Kidney glomerular epithelial cell (primary cell): ENCODE results near the gene AMPD3.

Source experiments
- DNase-seq: peaks from one replicate; lab custom pipeline; 2025; lab: John Stamatoyannopoulos, UW

AMPD3 gene

DNA sequence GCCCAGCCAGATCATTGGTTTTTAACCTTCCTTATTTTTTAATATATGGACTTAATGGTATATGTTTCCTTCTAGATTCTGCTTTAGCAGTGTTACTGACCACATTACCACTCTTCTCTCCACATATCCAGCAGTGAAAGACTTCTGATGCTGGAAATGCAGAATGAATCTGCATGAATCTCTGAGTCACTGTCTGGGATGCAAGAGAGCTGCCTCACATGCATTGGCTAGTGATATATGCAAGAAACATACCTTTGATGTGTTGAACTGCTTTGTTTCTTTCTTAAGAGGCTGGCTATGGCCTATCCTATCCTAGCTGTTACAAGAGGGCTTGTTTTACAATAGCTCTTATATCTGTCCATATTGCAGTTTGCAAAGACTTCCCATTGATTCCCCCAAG is 16.6 kb upstream of the AMPD3 start:
- DNase-seq = no peak

DNA sequence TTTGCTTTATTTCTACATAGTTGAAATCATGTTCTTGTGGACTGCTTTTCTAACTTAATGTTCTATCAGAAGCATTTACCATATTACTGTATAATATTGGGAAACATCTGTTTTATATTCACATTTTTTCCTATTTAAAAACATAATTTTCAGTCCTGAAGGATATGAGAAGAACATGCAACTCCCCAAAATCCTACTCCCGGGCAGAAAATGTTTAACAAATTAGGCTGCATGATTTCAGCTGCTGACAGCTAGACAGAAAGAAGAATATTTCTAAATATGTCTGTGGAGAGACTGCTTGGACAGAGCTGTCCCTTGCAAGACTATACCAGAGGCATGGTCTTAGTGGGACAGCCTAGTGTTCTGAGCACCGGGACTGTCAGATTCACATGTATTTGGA is 15.7 kb upstream of the AMPD3 start:
- DNase-seq = no peak

- DNase-seq = no peak
These were observed 15.1 kb upstream of the AMPD3 start for GRCh38 chr11:10439924-10440323.

DNA sequence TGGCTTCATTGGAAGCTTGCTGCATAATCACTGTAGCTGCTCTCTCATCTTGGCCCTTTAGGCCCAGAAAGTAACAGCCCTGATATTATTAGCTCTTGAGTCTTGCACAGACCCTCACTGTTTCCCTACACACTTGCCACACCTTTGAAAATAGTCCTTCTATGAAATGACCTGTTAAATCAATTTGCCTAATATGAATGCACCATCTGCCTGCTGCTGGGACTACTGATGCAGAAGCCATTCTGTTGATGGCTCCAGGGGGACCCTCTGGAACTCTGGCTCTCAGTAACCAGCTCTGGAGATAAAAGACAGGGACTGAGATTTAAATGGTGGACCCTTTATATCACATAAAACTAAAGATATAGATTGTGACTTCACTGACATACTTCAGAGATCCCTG is 14.7 kb upstream of the AMPD3 start:
- no peak for DNase-seq

DNA sequence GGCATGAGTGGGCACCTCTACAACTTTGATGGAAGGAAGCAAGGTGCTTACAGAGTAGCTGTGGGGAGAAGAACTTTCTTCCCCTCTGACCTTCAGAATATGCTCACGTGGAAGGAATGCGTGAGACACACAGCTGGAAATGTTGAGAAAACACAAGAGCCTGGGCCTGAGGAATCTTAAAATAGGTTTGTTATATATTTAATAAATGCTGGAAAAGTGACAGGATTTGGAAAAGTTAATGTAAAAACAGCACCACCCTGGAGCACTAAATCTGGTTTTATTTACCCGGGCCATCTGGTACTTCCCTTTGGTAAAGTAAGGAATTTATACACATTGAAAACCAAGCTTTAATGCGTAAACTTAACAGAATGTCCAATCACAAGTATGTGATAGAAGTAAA is 14.0 kb upstream of the AMPD3 start:
- DNase-seq = no peak

GRCh38 chr11:10441652-10442503 is 13.2 kb upstream of the AMPD3 start:
- DNase-seq = no peak

GRCh38 chr11:10443152-10443551 is 11.9 kb upstream of the AMPD3 start:
- DNase-seq = no peak

DNA sequence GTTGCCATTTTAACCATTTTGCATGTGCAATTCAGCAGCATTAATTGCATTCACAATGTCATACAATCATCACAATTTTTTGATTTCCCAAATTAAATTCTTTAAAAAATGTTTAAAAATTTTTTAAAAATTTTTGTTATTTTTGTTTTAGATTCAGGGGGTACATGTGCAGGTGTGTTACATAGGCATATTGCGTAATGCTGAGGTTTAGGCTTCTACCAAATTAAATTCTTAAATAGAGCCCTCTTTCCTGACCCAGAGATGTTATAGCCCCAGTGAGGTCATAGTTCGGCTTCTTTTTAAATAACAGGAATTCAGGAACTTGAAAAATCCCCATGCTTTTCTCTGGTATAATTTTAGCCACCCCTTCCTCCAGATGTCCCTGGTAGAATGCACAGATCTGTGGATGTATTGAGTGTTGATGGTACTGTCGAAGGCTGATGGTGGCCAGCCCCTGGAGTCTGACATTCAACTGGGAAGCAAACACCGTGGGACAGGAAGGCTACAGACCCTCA is 11.3 kb upstream of the AMPD3 start:
- no peak for DNase-seq

DNA sequence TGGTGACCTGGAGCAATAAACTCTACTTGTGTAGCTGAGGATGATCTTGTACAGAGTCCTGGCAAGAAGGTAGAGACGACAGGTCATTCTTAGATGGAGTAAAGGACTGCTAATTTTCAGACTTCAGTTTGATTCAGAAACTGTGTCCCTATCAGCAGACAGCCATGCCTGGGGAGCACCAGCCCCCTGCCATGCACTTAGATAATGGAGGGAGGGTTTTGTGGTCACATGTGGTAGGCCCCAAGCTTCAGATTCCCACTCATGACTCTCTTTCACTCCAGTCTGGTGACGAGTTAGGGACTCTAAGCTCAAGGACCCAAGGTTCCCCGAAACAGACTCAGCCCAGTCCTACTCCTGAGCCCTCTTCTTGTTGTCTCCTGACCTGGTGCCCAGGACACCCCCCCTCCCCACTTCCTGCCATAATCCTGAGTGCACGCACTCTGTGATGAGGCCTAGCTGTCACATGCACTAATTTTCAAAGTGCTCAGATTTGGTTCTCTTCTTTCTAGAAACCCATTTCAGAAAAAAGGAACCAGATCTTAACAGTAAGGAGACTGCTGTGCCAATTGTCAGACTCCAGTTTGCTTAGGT is 10.2 kb upstream of the AMPD3 start:
- no peak for DNase-seq

GRCh38 chr11:10447445-10447844 is 7.6 kb upstream of the AMPD3 start:
- DNase-seq = no peak

- peak; percentile 17 for DNase-seq
These were observed 4.3 kb upstream of the AMPD3 start for GRCh38 chr11:10450462-10451425.

GRCh38 chr11:10451426-10452116 is 3.5 kb upstream of the AMPD3 start:
- no peak for DNase-seq

- no peak for DNase-seq
These were observed 2.8 kb upstream of the AMPD3 start for GRCh38 chr11:10452211-10452767.

- DNase-seq = no peak
These were observed 1.8 kb upstream of the AMPD3 start for GRCh38 chr11:10453261-10453660.

- peak; percentile 60 for DNase-seq
These were observed 798 bp downstream of the AMPD3 start for GRCh38 chr11:10455637-10456487.

DNA sequence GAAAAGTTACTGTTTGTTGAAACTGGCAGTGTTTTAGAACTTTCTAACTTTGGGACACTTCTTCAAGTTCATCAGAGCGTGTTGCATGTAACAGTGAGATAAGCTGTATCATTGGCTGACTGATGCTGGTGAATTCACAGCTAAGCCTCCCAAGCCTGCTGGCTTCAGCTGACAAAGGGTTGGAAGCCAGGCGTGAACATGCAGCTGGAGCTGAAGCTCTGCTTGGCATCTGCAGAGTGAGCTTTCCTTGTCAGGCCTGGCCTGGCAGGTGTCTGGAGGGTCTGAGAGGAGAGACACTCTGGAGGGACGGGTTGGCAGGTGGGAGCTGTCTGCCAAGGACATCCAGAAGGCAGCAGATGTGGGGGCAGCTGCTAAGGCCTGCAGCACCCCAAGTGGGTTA is 1.5 kb downstream of the AMPD3 start:
- no peak for DNase-seq

DNA sequence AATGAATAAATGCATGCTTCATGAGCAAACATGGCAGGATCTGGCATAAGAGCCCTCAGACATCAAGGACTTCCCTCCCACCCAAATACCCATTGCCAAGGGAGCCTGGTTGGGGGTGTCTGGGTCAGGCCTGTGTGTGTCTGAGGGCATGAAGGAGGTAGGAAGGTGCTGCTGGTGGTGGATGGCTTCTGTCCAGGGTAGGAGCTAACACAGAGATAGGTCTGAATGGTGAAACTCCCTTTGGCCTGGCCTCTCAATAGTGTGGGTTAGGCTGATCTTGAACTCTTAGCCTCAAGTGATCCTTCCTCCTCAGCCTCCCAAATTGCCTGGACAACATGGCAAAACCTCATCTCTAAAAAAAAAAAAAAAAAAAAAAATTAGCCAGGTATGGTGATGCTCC is 2.8 kb downstream of the AMPD3 start:
- DNase-seq = no peak

- DNase-seq = no peak
These were observed 4.2 kb downstream of the AMPD3 start for GRCh38 chr11:10459029-10459970.

- DNase-seq = no peak
These were observed 5.7 kb downstream of the AMPD3 start for GRCh38 chr11:10460611-10461275.
